Heart right ventricle (tissue), 16 donors: ENCODE measurements around the gene GOLGA2. TPM values are rescaled to one million over a fixed set of nuclear protein-coding genes. Genes with fewer than 3 reads are reported as not detected.

Source experiments
- ATAC-seq, 8 donors: fragments of 200-7000 bp; cut with Tn5 transposase; one replicate each; pipeline ENCODE4 v1.9.1; 2020; ENCODE audit warnings: mild to moderate bottlenecking in 8 of 8, moderate library complexity in 8 of 8, moderate number of reproducible peaks in 1 of 8
- DNase-seq, 2 donors: peaks; one replicate each; pipeline ENCODE4 v3.0.0-alpha.2; 2020
- H3K27ac ChIP-seq, 10 donors: fragments of 200-600 bp; sonication (generic) in 2 of 10; one replicate each; pipeline versions ENCODE4 v1.5.0 to v1.8.0; 2020 to 2022; ENCODE audit warnings: mild to moderate bottlenecking in 3 of 10
- H3K27me3 ChIP-seq, 7 donors: fragments of 200-600 bp; one replicate each; pipeline ENCODE4 v1.8.0; 2021 to 2022; ENCODE audit warnings: mild to moderate bottlenecking in 2 of 7
- H3K36me3 ChIP-seq, 9 donors: fragments of 200-600 bp; sonication (generic) in 1 of 9; one replicate each; pipeline versions ENCODE4 v1.5.0 to v1.8.0; 2020 to 2022; ENCODE audit warnings: mild to moderate bottlenecking in 2 of 9
- H3K4me1 ChIP-seq, 9 donors: fragments of 200-600 bp; sonication (generic) in 1 of 9; one replicate each; pipeline versions ENCODE4 v1.5.0 to v1.8.0; 2020 to 2022; ENCODE audit warnings: mild to moderate bottlenecking in 4 of 9
- H3K4me3 ChIP-seq, 10 donors: fragments of 200-600 bp; sonication (generic) in 2 of 10; one replicate each; pipeline versions ENCODE4 v1.5.0 to v1.8.0; 2020 to 2022; ENCODE audit warnings: mild to moderate bottlenecking in 7 of 10, moderate library complexity in 2 of 10
- H3K9me3 ChIP-seq, 11 donors: fragments of 200-600 bp in 10 of 11; sonication (generic) in 2 of 11; one replicate each; pipeline versions ENCODE4 v1.5.0 to v1.8.0; 2013 to 2022; ENCODE audit warnings: mild to moderate bottlenecking in 2 of 11, control low read depth in 1 of 11, moderate library complexity in 1 of 11
- CTCF ChIP-seq, 9 donors: fragments of 200-600 bp; sonication (generic) in 2 of 9; IDR thresholded peaks; one replicate each; pipeline versions ENCODE4 v1.5.0 to v1.8.0; 2021 to 2022; ENCODE audit warnings: antibody characterized with exemption in 9 of 9, mild to moderate bottlenecking in 5 of 9, moderate library complexity in 1 of 9
- WGBS, 2 donors: extraction: QIAGEN DNeasy Blood & Tissue Kit; methylation state at CpG; one replicate each; pipeline ENCODE4 v1.1.7; 2013; ENCODE audit warnings: inconsistent platforms in 1 of 2; 5-methylcytosine and 5-hydroxymethylcytosine counted together
- intact Hi-C, 10 donors: fragments of 100-400 bp; cut with DNase I; formaldehyde crosslinking; loops; one replicate each; pipeline versions ENCODE4 v1.11.1 to v1.14.2; 2022
- polyA plus RNA-seq, 2 donors: library from polyadenylated mRNA; stranded (reverse); fragments of 200-250 nt; gene quantifications; one replicate each; pipeline ENCODE4 v1.2.3, GENCODE V29; 2013
- total RNA-seq, 10 donors: library from RNA; stranded (reverse); fragmentation: NEBNext Ultra II Directional in 3 of 10; extraction: Animal tissue kit (Norgen Biotek cat#: 25700) in 3 of 10; gene quantifications; one replicate each; pipeline versions ENCODE4 v1.2.1 to v1.2.4, GENCODE V29; 2021 to 2023
- donor health status: Arrhythmogenic right ventricular cardiomyopathy.
- donor health status: ischemic (EF 13 %, LVEDD 7.1; RV severe dilation, severe dysfunction).
- donor health status: healthy with polysubstance abuse.
- donor health status: DM: no; HTN: yes; CAD: no.
- donor health status: DM: no; HTN: no; CAD: no.
- donor health status: ischemic (EF 25% LVEDD 6.9; RV normal size, moderate dysfunction).
- donor health status: ischemic (EF 25% LVEDD 5.7; RV mildly dilated, moderate dysfunction).
- donor health status: healthy.
- donor health status: DM: yes; HTN: yes; CAD: no.
- donor health status: Ischemic cardiomyopathy.
- donor health status: ischemic (EF 35%, LVEDD 5.7; RV mildly dilated, moderate dysfunction).
- donor health status: nonischemic (EF 11% LVEDD 7.7; RV severe dilation, severe dysfunction).
- donor health status: DM: yes; HTN: yes; CAD: no.
- donor health status: PGD.
- donor health status: ischemic (EF 29% LVEDD 5.4; RV normal size, mild dysfunction).
- donor health status: nonischemic (EF 23%, LVEDD 6.1; RV moderate dilation, normal function).

Gene GOLGA2
- total and polyA plus RNA-seq, 12 donors: 78.0 to 101 (median 89.1) TPM

GRCh38 chr9:128253991-128254346 is 21.8 kb downstream of the GOLGA2 start:
- Histone ChIP-seq H3K9me3 (no peaks in the 10 kb centered on the region), H3K27ac (no peak overlapping the region), H3K36me3 (peaks cover 0 to 36% (median 21%) of the 10 kb centered on the region in 9 donors), H3K27me3 (peaks cover 0 to 31% (median 8%) of the 10 kb centered on the region in 7 donors), H3K4me1 (peaks cover 2 to 20% (median 13%) of the 10 kb centered on the region in 9 donors), H3K4me3 (no peak overlapping the region)
- intact Hi-C loops: no loop called here
- 93 to 94% methylated on average over 7 of the region's 7 CpGs for WGBS, 2 donors
- ATAC-seq (no peak), DNase-seq (no peak)
- no peak for TF ChIP-seq CTCF (IDR thresholded peaks at IDR 0.05)

- no peaks in the 10 kb centered on the region for H3K9me3 ChIP-seq
- WGBS, 2 donors: 92 to 93% methylated on average over 31 of the region's 31 CpGs
- peaks cover 2 to 20% (median 13%) of the 10 kb centered on the region in 9 donors for H3K4me1 ChIP-seq
- no peak overlapping the region for H3K27ac ChIP-seq
- no peak for TF ChIP-seq CTCF (IDR thresholded peaks at IDR 0.05)
- DNase-seq: no peak
- H3K27me3 ChIP-seq: peaks cover 0 to 31% (median 8%) of the 10 kb centered on the region in 7 donors
- no peak overlapping the region for H3K4me3 ChIP-seq
- no peak for ATAC-seq
- intact Hi-C loops: no loop called here
- H3K36me3 ChIP-seq: peaks cover 0 to 30% (median 16%) of the 10 kb centered on the region in 9 donors
Observed at GRCh38 chr9:128253140-128253990, 22.4 kb downstream of the GOLGA2 start.

- DNase-seq (no peak), ATAC-seq (no peak)
- no peak overlapping the region for H3K27ac ChIP-seq
- no peaks in the 10 kb centered on the region for H3K9me3 ChIP-seq
- 91 to 92% methylated on average over 25 of the region's 25 CpGs for WGBS, 2 donors
- no peak for TF ChIP-seq CTCF (IDR thresholded peaks at IDR 0.05)
- H3K27me3 ChIP-seq: peaks cover 0 to 31% (median 8%) of the 10 kb centered on the region in 7 donors
- intact Hi-C loops: no loop called here
- no peak overlapping the region for H3K4me3 ChIP-seq
- peaks cover 0 to 22% (median 7%) of the 10 kb centered on the region in 9 donors for H3K36me3 ChIP-seq
- peaks cover 2 to 20% (median 13%) of the 10 kb centered on the region in 9 donors for H3K4me1 ChIP-seq
Observed at GRCh38 chr9:128252317-128253139, 23.3 kb downstream of the GOLGA2 start.

- Histone ChIP-seq H3K27me3 (peaks cover 0 to 31% (median 8%) of the 10 kb centered on the region in 7 donors), H3K4me3 (no peak overlapping the region), H3K9me3 (no peaks in the 10 kb centered on the region), H3K27ac (no peak overlapping the region), H3K4me1 (peaks cover 2 to 20% (median 13%) of the 10 kb centered on the region in 9 donors), H3K36me3 (peaks cover 0 to 14% (median 0%) of the 10 kb centered on the region in 9 donors)
- WGBS, 2 donors: 73 to 76% methylated on average over 3 of the region's 3 CpGs
- intact Hi-C loops: no loop called here
- ATAC-seq (no peak), DNase-seq (no peak)
- TF ChIP-seq CTCF (IDR thresholded peaks at IDR 0.05): no peak
Observed at GRCh38 chr9:128251732-128252100, 24.1 kb downstream of the GOLGA2 start.
